Stomach smooth muscle (tissue), 2 donors: ENCODE results near the gene ONECUT1.

Experiments
- H3K27ac ChIP-seq: one replicate; pipeline ENCODE4 v1.7.0; 2013; ENCODE audit warnings: mild to moderate bottlenecking, low read length, inconsistent platforms
- H3K27me3 ChIP-seq, 2 donors: one replicate each; pipeline ENCODE4 v1.7.0; 2013; ENCODE audit warnings: low read length in 2 of 2; ENCODE audit not compliant: insufficient read depth in 2 of 2, control insufficient read depth in 1 of 2
- H3K36me3 ChIP-seq, 2 donors: one replicate each; pipeline ENCODE4 v1.7.0; 2013; ENCODE audit warnings: low read length in 2 of 2; ENCODE audit not compliant: control insufficient read depth in 2 of 2, insufficient read depth in 2 of 2
- H3K4me1 ChIP-seq: one replicate; pipeline ENCODE4 v1.7.0; 2013; ENCODE audit warnings: low read length; ENCODE audit not compliant: control insufficient read depth, insufficient read depth
- H3K4me3 ChIP-seq, 2 donors: one replicate each; pipeline ENCODE4 v1.7.0; 2013; ENCODE audit warnings: low read length in 2 of 2
- H3K9ac ChIP-seq, 2 donors: one replicate each; pipeline ENCODE4 v1.7.0; 2013; ENCODE audit warnings: low read length in 2 of 2, mild to moderate bottlenecking in 1 of 2
- H3K9me3 ChIP-seq, 2 donors: one replicate each; pipeline ENCODE4 v1.7.0; 2013; ENCODE audit warnings: low read length in 2 of 2; ENCODE audit not compliant: control insufficient read depth in 2 of 2
- donor health status: healthy.
- donor health status: Pancreatic carcinoma.

The ONECUT1 gene

DNA sequence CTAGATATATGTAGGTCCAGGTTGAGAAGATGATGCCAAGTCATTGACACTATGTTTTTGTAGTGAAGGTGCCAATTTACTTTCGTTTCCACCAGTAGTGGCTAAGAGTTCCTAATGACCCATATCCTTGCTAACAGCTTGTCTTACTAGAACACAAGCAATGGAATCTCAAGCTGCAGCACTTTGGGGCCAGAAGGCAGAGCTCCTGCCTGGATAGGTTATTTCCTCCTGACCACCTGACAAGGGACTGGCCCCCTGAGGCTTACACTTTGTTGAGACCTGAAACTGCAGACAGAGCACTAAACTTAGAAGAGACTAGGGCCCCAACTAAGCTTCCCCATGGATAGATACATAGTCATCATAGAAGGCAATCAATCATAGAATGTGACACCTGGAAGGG is 11.7 kb downstream of the ONECUT1 start:
- H3K27me3 ChIP-seq: peaks cover 41 to 46% of the 10 kb centered on the region in 2 donors
- H3K36me3 ChIP-seq: no peaks in the 10 kb centered on the region
- no peaks in the 10 kb centered on the region for H3K9me3 ChIP-seq
- no peak overlapping the region for H3K4me3 ChIP-seq
- no peak overlapping the region for H3K27ac ChIP-seq
- H3K4me1 ChIP-seq: no peaks in the 10 kb centered on the region
- no peak overlapping the region for H3K9ac ChIP-seq

GRCh38 chr15:52772766-52773165 is 17.4 kb downstream of the ONECUT1 start:
- Histone ChIP-seq H3K9me3 (no peaks in the 10 kb centered on the region), H3K9ac (no peak overlapping the region), H3K4me3 (no peak overlapping the region), H3K27ac (no peak overlapping the region), H3K4me1 (no peaks in the 10 kb centered on the region), H3K36me3 (no peaks in the 10 kb centered on the region), H3K27me3 (peaks cover 11 to 22% of the 10 kb centered on the region in 2 donors)

- no peaks in the 10 kb centered on the region for H3K9me3 ChIP-seq
These were observed 24.4 kb downstream of the ONECUT1 start for GRCh38 chr15:52765785-52766184.

GRCh38 chr15:52764731-52765130 is 25.4 kb downstream of the ONECUT1 start:
- H3K9ac ChIP-seq: no peak overlapping the region
- no peak overlapping the region for H3K4me3 ChIP-seq
- H3K4me1 ChIP-seq: no peaks in the 10 kb centered on the region
- peaks cover 6 to 20% of the 10 kb centered on the region in 2 donors for H3K27me3 ChIP-seq
- no peaks in the 10 kb centered on the region for H3K9me3 ChIP-seq
- H3K27ac ChIP-seq: no peak overlapping the region
- no peaks in the 10 kb centered on the region for H3K36me3 ChIP-seq

More at GRCh38 chr15:52765785-52766184, 24.4 kb downstream of the ONECUT1 start:
- Histone ChIP-seq H3K4me1 (no peaks in the 10 kb centered on the region), H3K9ac (no peak overlapping the region), H3K36me3 (no peaks in the 10 kb centered on the region), H3K27me3 (peaks cover 9 to 18% of the 10 kb centered on the region in 2 donors), H3K27ac (no peak overlapping the region), H3K4me3 (no peak overlapping the region)

DNA sequence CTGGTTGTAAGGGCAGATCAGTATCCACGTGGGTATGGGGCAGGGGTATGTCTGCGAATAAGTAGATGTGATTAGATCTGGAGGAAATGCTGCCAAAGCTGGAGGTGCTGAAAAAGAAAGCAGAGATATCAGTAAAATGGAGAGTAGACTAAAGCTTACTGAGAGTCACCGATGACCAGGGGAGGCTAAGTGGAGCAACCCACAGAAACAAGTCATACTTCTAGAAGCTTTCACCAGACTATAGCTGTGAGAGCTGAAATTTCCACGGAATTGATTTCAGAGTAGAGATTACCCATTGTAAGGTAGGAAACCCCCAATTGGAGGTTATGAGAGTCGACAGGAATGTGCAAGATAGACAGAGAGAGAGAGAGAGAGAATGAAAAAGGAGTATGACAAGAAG is 27.5 kb downstream of the ONECUT1 start:
- H3K9ac ChIP-seq: no peak overlapping the region
- no peak overlapping the region for H3K27ac ChIP-seq
- H3K36me3 ChIP-seq: no peaks in the 10 kb centered on the region
- H3K9me3 ChIP-seq: no peaks in the 10 kb centered on the region
- H3K4me3 ChIP-seq: no peak overlapping the region
- H3K27me3 ChIP-seq: peaks cover 0 to 26% of the 10 kb centered on the region in 2 donors
- no peaks in the 10 kb centered on the region for H3K4me1 ChIP-seq

DNA sequence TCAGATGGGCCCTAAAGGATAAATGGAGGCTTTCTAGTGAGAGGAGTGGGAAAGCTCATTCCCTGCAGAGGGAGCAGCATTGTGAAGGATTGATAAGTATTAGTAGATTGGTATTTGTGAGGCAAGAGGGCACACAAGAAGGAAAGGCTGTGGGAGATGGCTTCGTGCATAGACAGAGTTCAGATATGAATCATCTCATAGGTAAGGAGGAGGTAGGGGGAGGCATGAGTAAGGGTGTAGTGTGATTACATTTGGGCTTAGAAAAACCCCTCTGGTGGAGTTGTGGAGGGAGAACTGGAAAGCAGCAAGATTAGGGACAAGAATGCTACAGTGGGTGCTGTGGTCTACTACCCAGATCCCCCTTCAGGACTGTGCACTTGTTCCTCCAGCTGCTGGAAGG is 29.6 kb downstream of the ONECUT1 start:
- Histone ChIP-seq H3K9me3 (no peaks in the 10 kb centered on the region), H3K9ac (no peak overlapping the region), H3K27ac (no peak overlapping the region), H3K4me1 (no peaks in the 10 kb centered on the region), H3K27me3 (peaks cover 0 to 16% of the 10 kb centered on the region in 2 donors), H3K4me3 (no peak overlapping the region), H3K36me3 (no peaks in the 10 kb centered on the region)

- no peak overlapping the region for H3K9ac ChIP-seq
- H3K27ac ChIP-seq: no peak overlapping the region
- no peaks in the 10 kb centered on the region for H3K36me3 ChIP-seq
- no peaks in the 10 kb centered on the region for H3K9me3 ChIP-seq
- no peaks in the 10 kb centered on the region for H3K4me1 ChIP-seq
- H3K4me3 ChIP-seq: no peak overlapping the region
- peaks cover 0 to 16% of the 10 kb centered on the region in 2 donors for H3K27me3 ChIP-seq
These were observed 30.2 kb downstream of the ONECUT1 start for GRCh38 chr15:52759969-52760368.

- Histone ChIP-seq H3K9ac (no peak overlapping the region), H3K9me3 (no peaks in the 10 kb centered on the region), H3K27ac (no peak overlapping the region), H3K36me3 (no peaks in the 10 kb centered on the region), H3K4me1 (no peaks in the 10 kb centered on the region), H3K27me3 (peaks cover 0 to 9% of the 10 kb centered on the region in 2 donors), H3K4me3 (no peak overlapping the region)
These were observed 32.6 kb downstream of the ONECUT1 start for GRCh38 chr15:52757496-52757895.

- no peaks in the 10 kb centered on the region for H3K9me3 ChIP-seq
- H3K4me1 ChIP-seq: no peaks in the 10 kb centered on the region
- H3K27ac ChIP-seq: no peak overlapping the region
- H3K4me3 ChIP-seq: no peak overlapping the region
- peaks cover 11% of the 10 kb centered on the region in 2 donors for H3K27me3 ChIP-seq
- no peaks in the 10 kb centered on the region for H3K36me3 ChIP-seq
- no peak overlapping the region for H3K9ac ChIP-seq
These were observed 38.6 kb downstream of the ONECUT1 start for GRCh38 chr15:52751522-52751921.

DNA sequence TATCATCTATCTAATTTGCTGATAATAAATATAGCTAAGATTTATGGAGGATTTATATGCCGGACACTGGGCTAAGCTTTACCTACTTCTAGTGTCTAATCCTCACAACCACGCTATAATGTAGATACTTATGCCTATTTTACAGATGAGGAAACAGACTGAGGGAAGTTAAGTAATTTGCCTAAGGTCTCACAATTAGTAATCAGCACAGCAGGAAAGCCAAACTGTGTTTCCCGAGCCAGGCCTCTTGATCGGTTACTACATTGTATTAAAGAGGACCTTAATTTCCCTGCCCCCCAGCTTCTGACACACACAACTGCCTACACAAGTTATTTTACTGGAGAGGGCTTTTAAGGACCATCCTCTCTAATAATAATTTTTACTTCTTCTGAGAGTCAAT is 40.9 kb downstream of the ONECUT1 start:
- H3K27me3 ChIP-seq: peaks cover 12 to 15% of the 10 kb centered on the region in 2 donors
- no peak overlapping the region for H3K9ac ChIP-seq
- no peaks in the 10 kb centered on the region for H3K36me3 ChIP-seq
- no peaks in the 10 kb centered on the region for H3K4me1 ChIP-seq
- H3K9me3 ChIP-seq: no peaks in the 10 kb centered on the region
- H3K4me3 ChIP-seq: no peak overlapping the region
- H3K27ac ChIP-seq: no peak overlapping the region

GRCh38 chr15:52746162-52746757 is 43.9 kb downstream of the ONECUT1 start:
- H3K4me3 ChIP-seq: no peak overlapping the region
- no peaks in the 10 kb centered on the region for H3K4me1 ChIP-seq
- H3K27me3 ChIP-seq: peaks cover 8 to 12% of the 10 kb centered on the region in 2 donors
- no peaks in the 10 kb centered on the region for H3K36me3 ChIP-seq
- no peaks in the 10 kb centered on the region for H3K9me3 ChIP-seq
- no peak overlapping the region for H3K27ac ChIP-seq
- H3K9ac ChIP-seq: no peak overlapping the region
